GM19463 (cell line): ENCODE measurements around the gene C10orf90.
"Not testable (repeated sequence)": the region's sequence is repeated elsewhere in the genome, so short reads cannot be mapped to it uniquely, and the experiment has no call there.

Experiments used
- ATAC-seq: cut with Tn5 transposase; IDR thresholded peaks from one replicate; pipeline ENCODE4 v1.9.1; 2021; ENCODE audit warnings: mild to moderate bottlenecking, moderate library complexity; ENCODE audit not compliant: unreplicated experiment

C10orf90 gene

GRCh38 chr10:126400641-126401040, 269.9 kb downstream of the C10orf90 start:
- ATAC-seq, result no peak

GRCh38 chr10:126398924-126399323, 271.6 kb downstream of the C10orf90 start:
- ATAC-seq, result no peak

- ATAC-seq, result no peak
Measured at GRCh38 chr10:126398383-126398743, 272.1 kb downstream of the C10orf90 start.

GRCh38 chr10:126397640-126398382, 272.7 kb downstream of the C10orf90 start:
- ATAC-seq, result no peak

- ATAC-seq, result no peak
Measured at GRCh38 chr10:126397156-126397555, 273.3 kb downstream of the C10orf90 start.

DNA sequence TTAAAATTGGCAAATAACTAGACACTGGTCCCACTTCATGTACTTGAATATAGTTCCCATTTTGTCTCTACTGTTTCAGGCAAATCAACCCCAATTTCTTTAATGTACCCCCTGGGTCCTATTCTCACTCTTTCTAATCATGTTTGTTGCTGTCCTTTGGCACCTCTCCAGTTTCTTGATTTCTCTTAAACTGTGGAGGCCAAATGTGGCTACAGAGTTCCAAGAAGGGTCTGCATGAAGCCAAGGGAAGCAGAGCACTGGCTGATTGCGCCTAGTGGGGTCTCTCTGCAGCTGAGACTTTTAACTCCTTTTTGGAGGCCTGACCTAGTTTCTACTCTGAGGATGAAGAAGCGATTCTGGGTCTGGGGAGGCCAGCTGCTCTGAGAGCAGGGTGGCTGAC, 275.5 kb downstream of the C10orf90 start:
- no peak for ATAC-seq

DNA sequence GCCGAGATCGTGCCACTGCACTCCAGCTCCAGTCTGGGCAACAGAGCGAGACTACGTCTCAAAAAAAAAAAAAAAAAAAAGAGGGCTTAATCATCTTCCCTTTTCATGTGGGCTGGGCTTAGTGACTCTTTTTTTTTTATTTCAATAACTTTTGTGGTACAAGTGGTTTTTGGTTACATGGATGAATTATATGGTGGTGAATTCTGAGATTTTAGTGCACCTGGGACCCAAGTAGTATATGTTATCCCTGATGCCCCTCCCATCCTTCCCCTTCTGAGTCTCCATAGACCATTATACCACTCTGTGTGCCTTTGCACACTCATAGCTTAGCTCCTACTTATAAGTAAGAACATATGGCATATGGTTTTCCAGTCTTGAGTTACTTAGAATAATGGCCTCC, 277.4 kb downstream of the C10orf90 start:
- no peak for ATAC-seq

DNA sequence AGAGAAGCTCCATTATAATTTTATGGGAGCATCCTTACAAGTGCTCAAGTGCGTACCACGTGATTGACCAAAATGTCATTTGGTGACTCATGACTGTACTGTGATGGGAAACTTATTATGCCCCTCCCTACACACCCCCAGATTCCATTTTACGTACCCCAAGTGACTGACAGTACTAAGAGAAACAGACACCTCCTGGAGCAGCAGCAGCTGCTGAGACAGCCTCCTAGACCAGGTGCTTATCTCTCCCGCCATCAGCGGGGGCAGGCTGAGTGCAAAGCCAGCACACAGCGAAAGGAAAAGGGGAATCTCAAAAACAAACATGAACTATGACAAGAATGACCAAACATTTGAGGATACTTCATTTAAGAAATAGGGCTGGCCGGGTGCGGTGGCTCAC, 278.0 kb downstream of the C10orf90 start:
- no peak for ATAC-seq

DNA sequence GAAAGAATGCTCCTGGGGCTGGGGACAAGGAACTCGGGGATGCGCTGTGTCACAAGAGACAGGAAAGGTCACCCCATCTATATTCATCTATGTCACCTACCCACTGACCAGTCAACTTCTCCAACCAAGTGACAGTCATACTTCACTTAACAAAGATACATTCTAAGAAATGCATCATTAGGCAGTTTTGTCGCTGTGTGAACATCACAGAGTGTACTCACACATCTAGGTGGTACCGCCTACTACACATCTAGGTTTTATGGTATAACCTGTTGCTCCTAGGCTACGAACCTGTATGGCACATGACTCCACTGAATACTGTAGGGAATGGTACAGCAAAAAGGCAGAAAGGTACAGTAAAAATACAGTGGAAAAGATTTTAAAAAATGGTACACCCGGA, 278.4 kb downstream of the C10orf90 start:
- ATAC-seq, result no peak

DNA sequence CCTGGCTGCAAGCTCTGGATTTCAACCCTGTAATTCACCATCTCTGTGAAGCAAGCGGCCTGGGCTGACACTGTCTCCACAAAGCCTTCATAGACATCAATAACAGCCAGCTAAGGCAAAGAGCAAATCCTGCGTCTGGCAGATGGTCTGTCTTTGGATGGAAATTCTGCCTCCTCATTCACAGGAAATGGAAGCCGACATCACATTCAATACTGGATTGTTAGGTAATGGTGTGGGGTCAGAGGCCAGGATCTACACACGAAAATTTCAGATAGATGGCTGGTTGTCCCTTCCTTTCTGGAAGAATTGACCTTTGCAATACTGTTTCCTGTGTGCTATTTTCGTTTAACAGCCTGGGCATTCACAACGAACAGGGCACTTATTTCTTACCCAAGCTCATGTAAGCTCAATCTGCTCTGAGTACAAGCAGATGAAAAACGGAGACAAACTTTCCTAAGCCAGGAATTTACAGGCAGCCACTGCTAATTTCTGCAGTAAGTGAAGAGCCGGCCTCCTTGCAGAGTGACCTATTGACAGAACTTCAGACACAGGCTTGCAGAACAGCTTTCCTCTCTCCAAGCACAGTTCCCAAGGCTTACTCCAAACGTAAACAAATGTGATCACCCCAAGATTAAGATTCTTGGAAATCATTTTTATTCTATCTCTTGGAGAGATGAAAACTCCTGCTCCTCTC, 279.2 kb downstream of the C10orf90 start:
- no peak for ATAC-seq

GRCh38 chr10:126390324-126390723, 280.2 kb downstream of the C10orf90 start:
- no peak for ATAC-seq

GRCh38 chr10:126387931-126388911, 282.3 kb downstream of the C10orf90 start, which contains the start of gene ADAM12:
ADAM12 (minus strand) TSS chr10:126388477; CDS start chr10:126388145, 332 bp downstream.
- no peak for ATAC-seq

DNA sequence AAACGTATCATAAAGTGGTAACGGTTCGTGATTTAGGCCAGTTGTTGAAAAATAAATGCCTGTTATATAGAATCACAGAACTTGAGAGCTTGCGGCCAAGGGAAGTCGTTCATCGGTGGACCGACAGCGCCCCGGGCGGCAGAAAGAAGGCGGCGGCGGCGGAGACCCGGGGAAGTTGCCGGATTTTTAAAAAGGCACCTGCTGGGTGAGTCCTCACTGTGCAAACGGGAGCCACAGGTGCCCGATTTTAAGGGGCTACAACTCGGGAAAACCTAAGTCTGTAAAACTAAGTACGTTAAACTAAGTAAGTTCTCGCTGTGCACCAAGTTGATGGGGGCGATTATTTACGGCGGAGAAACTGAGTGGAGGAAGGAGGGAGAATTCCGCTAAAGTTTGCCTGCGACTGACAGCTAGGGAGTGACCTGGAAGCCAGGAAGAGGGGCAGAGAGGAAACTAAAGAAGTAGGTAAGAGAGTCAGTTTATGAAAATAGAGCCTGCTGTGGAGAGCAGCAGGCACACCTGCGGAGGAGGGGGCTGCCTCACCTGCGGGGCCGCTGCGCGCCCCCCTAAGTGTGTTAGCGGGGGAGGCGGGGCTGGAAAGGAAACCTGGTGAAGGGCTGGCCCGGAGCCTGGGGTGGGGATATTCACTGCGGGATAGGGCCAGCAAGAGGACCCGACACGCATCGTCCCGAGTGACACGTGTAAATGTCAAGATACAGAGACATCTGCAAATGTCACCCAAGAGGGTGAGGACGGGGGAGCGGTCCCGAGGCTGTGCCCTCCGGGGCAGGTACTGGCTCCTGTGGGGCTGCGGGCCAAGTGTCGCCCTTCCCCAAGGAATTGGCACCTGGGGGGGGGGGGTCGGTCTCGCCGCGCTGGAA, 283.2 kb downstream of the C10orf90 start:
- ATAC-seq, result no peak

DNA sequence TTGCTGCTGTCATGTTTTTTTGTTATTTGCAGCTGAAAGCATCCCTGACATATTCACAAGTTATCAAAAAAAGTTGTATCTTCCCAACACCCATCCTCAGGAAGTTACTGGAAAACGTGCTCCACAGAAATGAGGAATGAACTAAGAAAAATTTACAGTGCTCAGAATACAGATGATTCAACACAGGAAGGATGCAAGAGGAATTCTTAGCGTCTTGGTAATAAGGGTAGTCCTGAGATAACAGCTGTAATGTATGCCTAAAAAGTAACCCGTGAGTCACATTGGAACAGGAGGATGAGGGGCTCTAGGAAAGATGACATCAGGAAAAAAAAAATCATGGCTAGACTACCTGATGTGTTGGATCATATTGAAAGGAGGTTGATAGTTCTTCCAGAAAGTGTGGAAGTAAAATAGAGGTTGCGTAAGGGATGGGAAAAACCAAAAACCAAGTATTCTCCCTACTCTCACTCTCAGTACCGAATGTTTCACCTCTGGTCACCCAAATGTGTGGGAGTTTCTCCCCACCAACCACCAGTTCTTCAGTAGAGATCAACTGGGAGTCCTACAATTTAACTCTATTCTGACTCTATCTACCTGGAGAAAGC, 286.1 kb downstream of the C10orf90 start:
- no peak for ATAC-seq

- no peak for ATAC-seq
Measured at GRCh38 chr10:126380352-126381076, 290.0 kb downstream of the C10orf90 start.

DNA sequence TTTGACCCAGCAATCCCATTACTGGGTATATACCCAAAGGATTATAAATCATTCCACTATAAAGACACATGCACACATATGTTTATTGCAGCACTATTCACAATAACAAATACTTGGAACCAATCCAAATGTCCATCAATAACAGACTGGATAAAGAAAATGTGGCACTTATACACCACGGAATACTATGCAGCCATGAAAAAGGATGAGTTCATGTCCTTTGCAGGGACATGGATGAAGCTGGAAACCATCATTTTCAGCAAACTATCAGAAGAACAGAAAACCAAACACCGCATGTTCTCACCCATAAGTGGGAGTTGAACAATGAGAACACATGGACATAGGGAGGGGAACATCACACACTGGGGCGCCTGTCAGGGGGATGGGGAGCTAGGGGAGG, 291.3 kb downstream of the C10orf90 start:
- not testable (repeated sequence) for ATAC-seq

DNA sequence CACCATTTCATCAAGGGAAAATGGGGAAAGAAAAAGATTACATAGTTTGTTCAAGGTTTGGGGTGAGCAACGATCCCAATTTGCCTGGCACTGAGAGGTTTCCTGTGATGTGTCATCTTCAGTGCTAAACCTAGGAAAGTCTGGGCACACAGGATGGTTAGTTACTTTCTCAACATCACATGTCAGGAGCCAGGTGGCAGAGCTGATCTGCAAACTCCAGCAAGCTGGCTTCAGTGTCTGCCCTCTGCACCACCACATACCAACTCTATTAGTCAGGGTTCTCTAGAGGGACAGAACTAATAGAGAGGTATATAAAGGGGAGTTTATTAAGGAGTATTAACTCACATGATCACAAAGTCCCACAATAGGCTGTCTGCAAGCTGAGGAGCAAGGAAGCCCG, 293.5 kb downstream of the C10orf90 start:
- ATAC-seq, result no peak

- ATAC-seq, result no peak
Measured at GRCh38 chr10:126375926-126376554, 294.5 kb downstream of the C10orf90 start.

GRCh38 chr10:126375299-126375698, 295.2 kb downstream of the C10orf90 start:
- ATAC-seq, result no peak
